Adrenal gland (tissue), 12 donors: ENCODE measurements around the gene EFNA3. TPM values are rescaled to one million over a fixed set of nuclear protein-coding genes. Genes with fewer than 3 reads are reported as not detected.

ENCODE experiments used
- DNase-seq, 7 donors: peaks; one replicate each; pipeline ENCODE4 v3.0.0-alpha.2; 2019 to 2020
- H3K27ac ChIP-seq, 5 donors: fragments of 200-600 bp; sonication (generic) in 4 of 5; 1 replicate in 3 of 5; 2 replicates in 2 of 5; pipeline versions ENCODE4 v1.5.1 to v1.8.0; 2016 to 2020; ENCODE audit warnings: mild to moderate bottlenecking in 1 of 5
- H3K27me3 ChIP-seq: fragments of 200-600 bp; 2 replicates; pipeline ENCODE4 v1.8.0; 2021
- H3K36me3 ChIP-seq, 2 donors: fragments of 200-600 bp; replicated peaks in 1 of 2; 1 replicate in 1 of 2; 2 replicates in 1 of 2; pipeline versions ENCODE4 v1.5.1 to v1.8.0; 2018 to 2022
- H3K4me1 ChIP-seq, 2 donors: fragments of 200-600 bp; replicated peaks in 1 of 2; 1 replicate in 1 of 2; 2 replicates in 1 of 2; pipeline versions ENCODE4 v1.5.1 to v1.8.0; 2018 to 2021
- H3K4me3 ChIP-seq, 4 donors: fragments of 200-600 bp; sonication (generic) in 3 of 4; one replicate each; pipeline ENCODE4 v1.5.1; 2016 to 2018
- H3K9me3 ChIP-seq, 3 donors: fragments of 200-600 bp; sonication (generic) in 1 of 3; replicated peaks in 1 of 3; 1 replicate in 2 of 3; 2 replicates in 1 of 3; pipeline versions ENCODE4 v1.5.1 to v1.8.0; 2016 to 2021
- CTCF ChIP-seq, 6 experiments: fragments of 450-650 bp in 4 of 6; fragments of 200-600 bp in 2 of 6; sonication (generic) in 1 of 6; IDR thresholded peaks; 1 replicate in 5 of 6; 2 replicates in 1 of 6; pipeline versions ENCODE4 v1.5.1 to v1.8.0; 2016 to 2021; ENCODE audit warnings: antibody characterized with exemption in 6 of 6, mild to moderate bottlenecking in 2 of 6, moderate library complexity in 1 of 6
- POLR2A ChIP-seq, 2 donors: fragments of 450-650 bp; IDR thresholded peaks; one replicate each; pipeline ENCODE4 v1.6.1; 2017; ENCODE audit warnings: antibody characterized with exemption in 2 of 2, mild to moderate bottlenecking in 2 of 2, moderate library complexity in 1 of 2
- WGBS, 4 donors: extraction: QIAGEN DNeasy Blood & Tissue Kit in 2 of 4; methylation state at CpG; one replicate each; pipeline versions ENCODE4 v1.1.5 to v1.1.7; 2013 to 2017; 5-methylcytosine and 5-hydroxymethylcytosine counted together
- intact Hi-C, 2 donors: fragments of 100-400 bp; cut with DNase I; formaldehyde crosslinking; loops; one replicate each; pipeline versions ENCODE4 v1.14.1 to v1.15.0; 2022 to 2023
- polyA plus RNA-seq, 3 donors: library from polyadenylated mRNA; stranded (reverse); fragments of 200-250 nt in 2 of 3; fragments of 350-450 nt in 1 of 3; fragmentation: Illumina TruSeq in 1 of 3; extraction: RNeasy Lipid Tissue Mini Kit (QIAGEN cat#74804) in 1 of 3; gene quantifications; one replicate each; pipeline ENCODE4 v1.2.3, GENCODE V29; 2013 to 2014
- total RNA-seq, 9 donors: library from RNA; depleted of rRNA in 4 of 9; stranded (reverse); fragments of >200 nt in 4 of 9; fragments of 120-200 nt in 1 of 9; fragmentation: NEBNext Ultra II Directional in 1 of 9; extraction: Animal tissue kit (Norgen Biotek cat#: 25700) in 1 of 9; gene quantifications; one replicate each; pipeline versions ENCODE4 v1.1.0 to v1.2.4, GENCODE V29; 2013 to 2023
- donor health status: healthy with polysubstance abuse.
- donor health status: Bipolar disorder and iron deficiency.
- donor health status: DM: yes; HTN: yes; CAD: no.
- donor health status: DM: no; HTN: no; CAD: no.
- donor health status: DM: no; HTN: no; CAD: no.
- donor health status: DM: yes; HTN: yes; CAD: no.

EFNA3 gene
- total and polyA plus RNA-seq, 12 donors, result 1.4 to 7.3 (median 3.3) TPM

GRCh38 chr1:155080312-155081228 lies 1.9 kb downstream of the EFNA3 start:
- peaks cover 36 to 55% of the 10 kb centered on the region in 2 donors for H3K4me1 ChIP-seq
- 0 to 1% (median 1%) methylated on average over 24 to 71 of the region's 71 CpGs for WGBS, 4 donors
- no peak overlapping the region for H3K27ac ChIP-seq
- H3K36me3 ChIP-seq, result no peaks in the 10 kb centered on the region
- H3K4me3 ChIP-seq, result peak overlapping the region in 1 of 4 donors; percentile 57
- TF ChIP-seq POLR2A (IDR thresholded peaks at IDR 0.05) (no peak), CTCF (IDR thresholded peaks at IDR 0.05) (no peak)
- H3K9me3 ChIP-seq, result no peaks in the 10 kb centered on the region
- H3K27me3 ChIP-seq, result peaks cover 44% of the 10 kb centered on the region
- intact Hi-C loops, result loop anchor here in 1 of 2 donors (5.0 kb wide), 1 partner anchor 33 kb away; no protein-coding TSS in a partner anchor
- DNase-seq, result peak in 1 of 7 donors; percentile 36

- H3K4me3 ChIP-seq, result peak overlapping the region in 1 of 4 donors; percentile 12
- intact Hi-C loops, result loop anchor here in 1 of 2 donors (5.0 kb wide), 1 partner anchor 34 kb away; no protein-coding TSS in a partner anchor
- H3K27me3 ChIP-seq, result peaks cover 44% of the 10 kb centered on the region
Observed at GRCh38 chr1:155081472-155082300, 3.0 kb downstream of the EFNA3 start.

DNA sequence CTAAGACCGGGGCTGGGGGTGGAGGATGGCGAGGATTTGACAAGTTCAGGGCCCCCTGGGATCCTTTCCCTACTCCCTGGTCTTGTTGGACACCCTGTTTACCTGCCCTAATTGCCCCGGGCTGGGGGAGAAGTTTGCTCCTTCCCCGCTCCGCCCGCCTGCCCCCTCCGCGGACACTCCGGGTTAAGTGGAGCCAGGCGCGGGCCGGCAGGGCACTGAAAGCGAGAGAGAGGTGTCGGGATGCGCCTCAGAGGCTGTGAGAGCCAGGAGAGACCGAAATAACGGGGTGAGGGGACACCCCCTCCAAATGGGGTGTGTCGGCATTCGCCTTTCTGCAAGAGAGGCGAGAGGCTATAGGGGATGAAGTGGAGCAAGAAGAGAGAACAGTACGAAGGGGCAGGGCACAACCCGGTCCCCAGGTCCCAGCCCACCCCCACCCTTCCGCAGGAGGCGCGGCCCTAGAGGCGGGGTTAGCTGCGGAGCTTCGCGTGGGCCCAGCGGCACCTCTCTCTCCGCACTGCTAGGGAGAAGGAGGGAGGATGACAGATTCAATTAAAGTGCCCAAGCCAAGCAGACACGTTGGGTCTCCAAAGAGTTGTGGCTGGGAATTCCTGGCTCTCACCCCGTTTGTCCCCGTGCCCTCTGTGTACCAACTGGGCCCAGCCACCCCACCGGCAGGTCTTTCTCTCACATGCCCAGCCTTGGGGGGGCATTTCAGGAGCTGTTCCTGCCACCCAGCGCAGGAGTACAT lies 3.8 kb downstream of the EFNA3 start:
- 29 to 53% (median 38%) methylated on average over 13 to 36 of the region's 36 CpGs for WGBS, 4 donors
- TF ChIP-seq CTCF (IDR thresholded peaks at IDR 0.05) (no peak), POLR2A (IDR thresholded peaks at IDR 0.05) (no peak)
- Histone ChIP-seq H3K36me3 (no peaks in the 10 kb centered on the region), H3K27ac (no peak overlapping the region), H3K4me1 (peaks cover 39 to 65% of the 10 kb centered on the region in 2 donors), H3K9me3 (no peaks in the 10 kb centered on the region), H3K4me3 (no peak overlapping the region), H3K27me3 (peaks cover 44% of the 10 kb centered on the region)
- intact Hi-C loops, result loop anchor here in 1 of 2 donors (5.0 kb wide), 1 partner anchor 35 kb away; no protein-coding TSS in a partner anchor
- DNase-seq, result no peak

More at GRCh38 chr1:155081472-155082300, 3.0 kb downstream of the EFNA3 start:
- Histone ChIP-seq H3K4me1 (peaks cover 39 to 65% of the 10 kb centered on the region in 2 donors), H3K36me3 (no peaks in the 10 kb centered on the region), H3K9me3 (no peaks in the 10 kb centered on the region), H3K27ac (no peak overlapping the region)
- 22 to 50% (median 34%) methylated on average over 33 to 68 of the region's 68 CpGs for WGBS, 4 donors
- no peak for TF ChIP-seq POLR2A (IDR thresholded peaks at IDR 0.05)
- no peak for DNase-seq

GRCh38 chr1:155083052-155083541 lies 4.5 kb downstream of the EFNA3 start:
- H3K36me3 ChIP-seq, result no peaks in the 10 kb centered on the region
- H3K4me1 ChIP-seq, result peaks cover 39 to 64% of the 10 kb centered on the region in 2 donors
- no peak overlapping the region for H3K4me3 ChIP-seq
- TF ChIP-seq CTCF (IDR thresholded peaks at IDR 0.05) (no peak), POLR2A (IDR thresholded peaks at IDR 0.05) (no peak)
- no peak for DNase-seq
- H3K27me3 ChIP-seq, result peaks cover 44% of the 10 kb centered on the region
- no peak overlapping the region for H3K27ac ChIP-seq
- intact Hi-C loops, result loop anchor here in 1 of 2 donors (5.0 kb wide), 1 partner anchor 36 kb away; no protein-coding TSS in a partner anchor
- no peaks in the 10 kb centered on the region for H3K9me3 ChIP-seq
- WGBS, 4 donors, result 60 to 75% (median 69%) methylated on average over 2 to 6 of the region's 6 CpGs
